HG02588 (cell line): ENCODE measurements around the gene BTK.
A peak's percentile ranks its signal among the peaks of the same experiment; 100 is the strongest.
"Not testable (repeated sequence)": the region's sequence is repeated elsewhere in the genome, so short reads cannot be mapped to it uniquely, and the experiment has no call there.

Experiments used
- ATAC-seq: cut with Tn5 transposase; IDR thresholded peaks from one replicate; pipeline ENCODE4 v1.9.1; 2021; ENCODE audit warnings: mild to moderate bottlenecking, moderate library complexity; ENCODE audit not compliant: unreplicated experiment

BTK gene

GRCh38 chrX:101348452-101349192 is 37.4 kb downstream of the BTK start, which contains the start of gene TIMM8A:
Gene TIMM8A, minus strand, starts transcription at chrX:101348742. Its CDS starts 78 bp downstream, at chrX:101348664.
- ATAC-seq: peak; percentile 99

GRCh38 chrX:101347859-101348451 is 38.0 kb downstream of the BTK start:
- peak; percentile 1 for ATAC-seq

GRCh38 chrX:101337776-101338271 is 48.2 kb downstream of the BTK start:
- no peak for ATAC-seq

GRCh38 chrX:101334310-101334709 is 51.7 kb downstream of the BTK start:
- ATAC-seq: not testable (repeated sequence)

GRCh38 chrX:101326600-101326999 is 59.4 kb downstream of the BTK start:
- ATAC-seq: not testable (repeated sequence)

- ATAC-seq: no peak
Measured at GRCh38 chrX:101303790-101304189, 82.2 kb downstream of the BTK start.
